Esophagus mucosa (tissue), 1 donor: ENCODE data around the gene HELZ2. TPM values are rescaled to one million over a fixed set of nuclear protein-coding genes. Genes with fewer than 3 reads are reported as not detected.
"Not testable (repeated sequence)": the region's sequence is repeated elsewhere in the genome, so short reads cannot be mapped to it uniquely, and the experiment has no call there.

Experiments
- ATAC-seq: fragments of 200-7000 bp; cut with Tn5 transposase; one replicate; pipeline ENCODE4 v1.9.1; 2020
- total RNA-seq: library from RNA; stranded (reverse); gene quantifications from one replicate; pipeline ENCODE4 v1.2.4, GENCODE V29; 2023
- donor health status: DM: yes; HTN: yes; CAD: no.

The HELZ2 gene
- total RNA-seq, 1 donor from 2014 or later, result 32.0 TPM

GRCh38 chr20:63565021-63565698 is 8.9 kb downstream of the HELZ2 start:
- ATAC-seq, result no peak

GRCh38 chr20:63564036-63564810 is 9.8 kb downstream of the HELZ2 start:
- no peak for ATAC-seq

- no peak for ATAC-seq
Observed at GRCh38 chr20:63563225-63563935, 10.7 kb downstream of the HELZ2 start.

GRCh38 chr20:63562461-63563224 is 11.4 kb downstream of the HELZ2 start:
- ATAC-seq, result no peak

- ATAC-seq, result no peak
Observed at GRCh38 chr20:63561624-63562396, 12.2 kb downstream of the HELZ2 start.

GRCh38 chr20:63560856-63561609 is 13.0 kb downstream of the HELZ2 start:
- ATAC-seq, result no peak

- ATAC-seq, result no peak
Observed at GRCh38 chr20:63560333-63560805, 13.7 kb downstream of the HELZ2 start.

- ATAC-seq, result not testable (repeated sequence)
Observed at GRCh38 chr20:63559485-63560332, 14.3 kb downstream of the HELZ2 start.

GRCh38 chr20:63558804-63559484 is 15.1 kb downstream of the HELZ2 start:
- ATAC-seq, result no peak

GRCh38 chr20:63557481-63557891 is 16.6 kb downstream of the HELZ2 start:
- no peak for ATAC-seq

GRCh38 chr20:63556873-63557478 is 17.1 kb downstream of the HELZ2 start:
- ATAC-seq, result no peak

- no peak for ATAC-seq
Observed at GRCh38 chr20:63555661-63556381, 18.2 kb downstream of the HELZ2 start.

- ATAC-seq, result no peak
Observed at GRCh38 chr20:63554361-63555278, 19.4 kb downstream of the HELZ2 start.

- peak; percentile 24 for ATAC-seq
Observed at GRCh38 chr20:63553933-63554290, 20.1 kb downstream of the HELZ2 start, which contains the start of gene FNDC11. TSS of gene FNDC11 (plus strand) at chr20:63554159. CDS start at chr20:63555664, 1,505 bp downstream.

GRCh38 chr20:63553251-63553932 is 20.6 kb downstream of the HELZ2 start:
- ATAC-seq, result peak; percentile 80
